ENCODE results near the gene PDZD8. TPM values are rescaled to one million over a fixed set of nuclear protein-coding genes. Genes with fewer than 3 reads are reported as not detected.

Gene PDZD8
- polyA plus RNA-seq, 1 experiment, result 13.6 TPM

DNA sequence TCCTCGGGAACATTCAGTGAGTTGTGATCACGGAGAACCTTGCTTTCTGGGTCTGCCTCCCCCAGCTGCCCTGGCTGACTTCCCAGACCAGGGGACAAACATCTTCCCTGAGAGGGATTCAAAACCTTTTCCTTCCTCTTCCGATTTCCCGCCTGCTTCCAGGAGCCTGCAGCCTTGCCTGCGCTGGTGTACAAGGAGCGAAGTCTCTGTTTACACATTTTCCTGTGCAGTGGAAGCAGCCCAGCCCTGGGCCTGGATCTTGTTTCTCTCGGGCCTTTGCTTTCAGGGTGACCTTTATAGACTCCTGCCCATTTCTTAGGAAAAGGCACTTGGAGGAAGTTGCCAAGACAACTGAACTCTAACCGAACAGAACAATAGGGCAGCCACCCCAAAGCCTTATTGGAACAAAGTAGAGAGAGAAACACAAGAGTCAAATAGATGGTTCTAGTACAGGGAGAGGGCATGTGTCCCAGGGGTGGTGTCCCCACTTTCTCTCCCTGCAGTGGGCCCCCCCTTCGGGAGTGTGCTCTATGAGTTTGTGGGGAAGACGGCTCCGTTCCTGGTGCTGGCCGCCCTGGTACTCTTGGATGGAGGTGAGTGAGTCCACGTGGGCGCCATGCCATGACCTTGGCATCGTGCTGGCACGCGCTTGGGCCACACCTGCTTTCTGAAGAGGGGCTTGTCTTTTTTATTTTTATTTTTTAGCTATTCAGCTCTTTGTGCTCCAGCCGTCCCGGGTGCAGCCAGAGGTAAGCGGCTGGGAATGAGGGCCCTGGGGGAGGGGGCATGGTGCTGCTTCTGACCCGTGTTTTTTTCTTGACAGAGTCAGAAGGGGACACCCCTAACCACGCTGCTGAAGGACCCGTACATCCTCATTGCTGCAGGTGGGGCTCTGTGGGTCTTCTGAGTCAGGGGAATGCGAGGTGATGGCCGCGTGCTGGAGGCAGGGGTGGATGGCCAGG lies 120.2 kb downstream of the PDZD8 start:
- Histone ChIP-seq H3K36me3 (ENCODE audit: control insufficient read depth, insufficient read depth, low read length) (no peaks in the 10 kb centered on the region), H3K27me3 (ENCODE audit: control insufficient read depth, insufficient read depth, low read length) (peaks cover 3% of the 10 kb centered on the region; the same call in 1 of the 2 replicates), H3K4me3 (ENCODE audit: low read depth, low read length) (no peak overlapping the region)
- TF ChIP-seq, protein P1, sequence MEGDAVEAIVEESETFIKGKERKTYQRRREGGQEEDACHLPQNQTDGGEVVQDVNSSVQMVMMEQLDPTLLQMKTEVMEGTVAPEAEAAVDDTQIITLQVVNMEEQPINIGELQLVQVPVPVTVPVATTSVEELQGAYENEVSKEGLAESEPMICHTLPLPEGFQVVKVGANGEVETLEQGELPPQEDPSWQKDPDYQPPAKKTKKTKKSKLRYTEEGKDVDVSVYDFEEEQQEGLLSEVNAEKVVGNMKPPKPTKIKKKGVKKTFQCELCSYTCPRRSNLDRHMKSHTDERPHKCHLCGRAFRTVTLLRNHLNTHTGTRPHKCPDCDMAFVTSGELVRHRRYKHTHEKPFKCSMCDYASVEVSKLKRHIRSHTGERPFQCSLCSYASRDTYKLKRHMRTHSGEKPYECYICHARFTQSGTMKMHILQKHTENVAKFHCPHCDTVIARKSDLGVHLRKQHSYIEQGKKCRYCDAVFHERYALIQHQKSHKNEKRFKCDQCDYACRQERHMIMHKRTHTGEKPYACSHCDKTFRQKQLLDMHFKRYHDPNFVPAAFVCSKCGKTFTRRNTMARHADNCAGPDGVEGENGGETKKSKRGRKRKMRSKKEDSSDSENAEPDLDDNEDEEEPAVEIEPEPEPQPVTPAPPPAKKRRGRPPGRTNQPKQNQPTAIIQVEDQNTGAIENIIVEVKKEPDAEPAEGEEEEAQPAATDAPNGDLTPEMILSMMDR (IDR thresholded peaks at IDR 0.05; ENCODE audit: insufficient read depth, low read depth, low read length), result no peak
- DNase-seq (ENCODE audit: low read depth), result no peak
- CTCF ChIA-PET, result interaction anchor here (0.6 kb wide), 1 partner anchor 11 kb away, joined by 3 read pairs; no protein-coding TSS in a partner anchor
- POLR2A ChIA-PET, result no interaction called here

DNA sequence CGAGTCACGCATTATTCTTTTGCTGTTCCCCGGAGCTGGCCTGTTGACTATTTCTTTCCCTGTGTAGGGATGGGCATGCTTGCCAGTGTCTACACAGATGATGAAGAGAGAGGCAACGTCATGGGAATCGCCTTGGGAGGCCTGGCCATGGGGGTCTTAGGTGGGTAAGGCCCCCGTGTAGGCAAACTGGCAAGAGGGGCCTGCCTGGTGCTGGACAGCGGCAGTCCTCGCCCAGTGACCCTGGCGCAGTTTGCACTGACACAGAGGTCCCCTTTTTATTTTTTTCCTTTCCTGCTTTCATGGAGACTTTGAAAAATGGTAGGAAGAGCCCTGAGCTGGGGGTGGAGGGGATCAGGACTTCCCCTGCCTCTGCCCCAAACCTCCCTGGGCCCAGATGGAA lies 120.9 kb downstream of the PDZD8 start:
- ChIA-PET CTCF (interaction anchor here (0.9 to 1.0 kb wide), 2 partner anchors 27 to 66 kb away, joined by 3 read pairs; no protein-coding TSS in a partner anchor), POLR2A (no interaction called here)
- Histone ChIP-seq H3K36me3 (ENCODE audit: control insufficient read depth, insufficient read depth, low read length) (no peaks in the 10 kb centered on the region), H3K27me3 (ENCODE audit: control insufficient read depth, insufficient read depth, low read length) (peaks cover 3% of the 10 kb centered on the region), H3K4me3 (ENCODE audit: low read depth, low read length) (no peak overlapping the region)
- no peak for DNase-seq (ENCODE audit: low read depth)
- TF ChIP-seq, protein P1 (IDR thresholded peaks at IDR 0.05; ENCODE audit: insufficient read depth, low read depth, low read length), result no peak

DNA sequence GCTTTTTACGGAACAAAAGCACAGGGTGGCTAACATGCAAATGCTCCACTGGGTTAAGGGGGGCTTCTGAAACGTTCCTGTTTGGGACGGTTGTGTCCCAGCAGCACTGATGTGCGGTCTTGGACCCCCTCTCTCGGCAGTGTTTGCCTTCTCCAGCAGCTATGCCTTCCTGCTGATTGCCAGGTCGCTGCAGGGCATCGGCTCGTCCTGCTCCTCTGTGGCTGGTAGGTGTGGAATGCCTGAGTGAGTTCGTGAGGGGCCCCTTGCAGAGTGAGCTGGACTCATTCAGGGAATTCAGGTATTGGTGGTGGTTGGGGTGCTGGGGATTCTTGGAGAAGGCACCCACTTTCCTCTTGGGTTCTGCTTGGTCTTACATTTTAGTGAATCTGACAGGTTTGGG lies 121.3 kb downstream of the PDZD8 start:
- Histone ChIP-seq H3K27me3 (ENCODE audit: control insufficient read depth, insufficient read depth, low read length) (peaks cover 5% of the 10 kb centered on the region), H3K36me3 (ENCODE audit: control insufficient read depth, insufficient read depth, low read length) (no peaks in the 10 kb centered on the region), H3K4me3 (ENCODE audit: low read depth, low read length) (no peak overlapping the region)
- no peak for DNase-seq (ENCODE audit: low read depth)
- POLR2A ChIA-PET, result no interaction called here
- CTCF ChIA-PET, result interaction anchor here (0.9 to 1.0 kb wide), 2 partner anchors 27 to 66 kb away, joined by 3 read pairs; no protein-coding TSS in a partner anchor
- TF ChIP-seq, protein P1 (IDR thresholded peaks at IDR 0.05; ENCODE audit: insufficient read depth, low read depth, low read length), result no peak

DNA sequence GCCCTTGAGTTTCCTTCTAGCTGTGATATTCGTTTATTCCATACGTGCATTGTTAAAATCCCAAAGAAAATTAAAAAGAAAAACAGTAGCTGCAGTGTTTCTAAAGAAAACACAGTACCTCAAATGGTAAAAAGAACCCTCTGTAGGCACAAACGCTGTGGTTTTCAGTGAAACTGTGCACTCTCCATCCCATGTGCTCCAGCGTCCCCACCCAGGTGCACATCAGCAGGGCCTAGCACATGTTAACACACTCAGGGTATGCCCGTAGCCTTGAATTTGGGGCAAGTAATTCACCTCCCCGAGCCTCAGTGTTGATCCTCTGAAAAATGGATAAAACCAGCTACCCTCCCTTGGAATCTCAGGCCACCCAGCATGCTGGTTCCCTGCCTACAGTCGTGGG lies 124.8 kb downstream of the PDZD8 start:
- Histone ChIP-seq H3K27me3 (ENCODE audit: control insufficient read depth, insufficient read depth, low read length) (peaks cover 3% of the 10 kb centered on the region), H3K4me3 (ENCODE audit: low read depth, low read length) (no peak overlapping the region), H3K36me3 (ENCODE audit: control insufficient read depth, insufficient read depth, low read length) (no peaks in the 10 kb centered on the region)
- ChIA-PET CTCF (interaction anchor here (0.9 to 4.1 kb wide), 2 partner anchors 33 to 34 kb away, joined by 3 to 18 read pairs; no protein-coding TSS in a partner anchor), POLR2A (interaction anchor here (0.6 kb wide), 1 partner anchor 518 kb away, joined by 3 read pairs; no protein-coding TSS in a partner anchor)
- TF ChIP-seq, protein P1 (IDR thresholded peaks at IDR 0.05; ENCODE audit: insufficient read depth, low read depth, low read length), result no peak
- DNase-seq (ENCODE audit: low read depth), result no peak

DNA sequence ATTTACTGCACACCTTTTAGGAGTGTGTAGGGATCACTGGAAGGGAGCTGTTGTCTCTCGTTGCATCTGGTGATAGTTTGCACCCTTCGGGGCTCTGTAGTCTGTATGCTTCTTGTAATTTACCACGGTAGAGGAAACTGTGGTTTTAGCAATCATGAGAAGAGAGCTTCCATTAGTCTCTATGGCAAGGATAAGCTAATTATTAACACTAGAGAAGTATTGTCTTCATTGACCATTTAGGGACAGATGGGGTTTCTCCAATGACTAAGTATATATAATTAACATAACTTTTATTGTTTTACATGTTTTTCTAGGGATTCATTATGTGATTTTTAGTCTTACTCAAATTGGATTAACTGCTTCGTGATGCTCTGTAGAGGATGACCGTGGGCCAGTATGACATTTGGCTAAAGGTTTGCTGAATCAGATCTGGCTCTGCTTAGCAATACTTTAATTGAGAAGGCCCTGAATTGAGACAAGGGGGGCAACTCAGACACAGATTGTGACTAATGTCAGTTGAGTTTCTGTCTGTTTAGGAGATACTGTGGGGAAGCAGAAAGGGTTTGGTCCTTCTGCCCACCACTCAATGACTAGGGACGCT lies 125.6 kb downstream of the PDZD8 start:
- DNase-seq (ENCODE audit: low read depth), result no peak
- TF ChIP-seq, protein P1 (IDR thresholded peaks at IDR 0.05; ENCODE audit: insufficient read depth, low read depth, low read length), result no peak
- POLR2A ChIA-PET, result interaction anchor here (0.6 kb wide), 1 partner anchor 519 kb away, joined by 3 read pairs; no protein-coding TSS in a partner anchor
- no peak overlapping the region for H3K4me3 ChIP-seq (ENCODE audit: low read depth, low read length)
- peaks cover 3% of the 10 kb centered on the region for H3K27me3 ChIP-seq (ENCODE audit: control insufficient read depth, insufficient read depth, low read length)
- CTCF ChIA-PET, result interaction anchor here (0.6 to 4.1 kb wide), 4 partner anchors 33 to 1443 kb away, joined by 3 to 18 read pairs (median 4); no protein-coding TSS in a partner anchor
- no peaks in the 10 kb centered on the region for H3K36me3 ChIP-seq (ENCODE audit: control insufficient read depth, insufficient read depth, low read length)
